IMR-90 (cell line): ENCODE measurements around the gene ADGRG6. TPM values are rescaled to one million over a fixed set of nuclear protein-coding genes. Genes with fewer than 3 reads are reported as not detected.

Experiments used
- ATAC-seq: fragments of 200-7000 bp; cut with Tn5 transposase; 2 replicates; pipeline ENCODE4 v1.9.1; 2020; ENCODE audit warnings: low read depth, mild to moderate bottlenecking, moderate library complexity
- BruUV-seq: library from RNA; stranded (reverse); fragments of 400-500 nt; replicated peaks from 2 replicates; lab custom pipeline; 2021; lab: Mats Ljungman, UMichigan
- CTCF ChIA-PET: fragments of 300-600 bp; formaldehyde crosslinking; extraction: SDS; loops from one replicate; lab custom pipeline; 2021; ENCODE audit warnings: antibody characterized with exemption; lab: Yijun Ruan, JAX
- POLR2A ChIA-PET: fragments of 300-600 bp; sonication (Branson Sonifier 250); formaldehyde crosslinking; loops from one replicate; lab custom pipeline; 2022; ENCODE audit warnings: antibody characterized with exemption; ENCODE audit not compliant: unreplicated experiment; lab: Charles Lee
- DNase-seq: peaks from one replicate; pipeline ENCODE4 v3.0.0; 2013
- H2AFZ ChIP-seq: replicated peaks from 2 replicates; pipeline ENCODE3; 2013; ENCODE audit warnings: low read length, mild to moderate bottlenecking; ENCODE audit not compliant: poor library complexity
- H2AK5ac ChIP-seq: 2 replicates; pipeline ENCODE4 v1.6.1; 2013; ENCODE audit warnings: low read depth, low read length, inconsistent platforms
- H2AK9ac ChIP-seq: replicated peaks from 2 replicates; pipeline ENCODE3; 2013; ENCODE audit warnings: mild to moderate bottlenecking, low read depth, low read length, moderate library complexity; ENCODE audit not compliant: poor library complexity
- H2BK120ac ChIP-seq: 2 replicates; pipeline ENCODE4 v1.6.1; 2013; ENCODE audit warnings: low read depth, low read length, inconsistent platforms
- H2BK15ac ChIP-seq: 3 replicates; pipeline ENCODE4 v1.6.1; 2013; ENCODE audit warnings: low read depth, low read length, inconsistent platforms
- H2BK20ac ChIP-seq: 2 replicates; pipeline ENCODE4 v1.6.1; 2013; ENCODE audit warnings: low read depth, mild to moderate bottlenecking, inconsistent platforms, low read length, moderate library complexity
- H2BK5ac ChIP-seq: 2 replicates; pipeline ENCODE4 v1.6.1; 2013; ENCODE audit warnings: mild to moderate bottlenecking, low read depth, low read length, inconsistent platforms; ENCODE audit not compliant: poor library complexity, severe bottlenecking
- H3K14ac ChIP-seq: replicated peaks from 2 replicates; pipeline ENCODE4 v1.6.1; 2013; ENCODE audit warnings: low read depth, low read length, inconsistent platforms
- H3K18ac ChIP-seq: 2 replicates; pipeline ENCODE4 v1.6.1; 2013; ENCODE audit warnings: low read depth, low read length, control low read depth
- H3K23ac ChIP-seq: 2 replicates; pipeline ENCODE4 v1.6.1; 2013; ENCODE audit warnings: low read depth, low read length, inconsistent platforms
- H3K27ac ChIP-seq: 2 replicates; pipeline ENCODE4 v1.5.1; 2013; ENCODE audit warnings: mild to moderate bottlenecking, control low read depth, low read length; ENCODE audit not compliant: insufficient read depth
- H3K27me3 ChIP-seq: 2 replicates; pipeline ENCODE4 v1.6.1; 2013; ENCODE audit warnings: low read length; ENCODE audit not compliant: control insufficient read depth, insufficient read depth
- H3K36me3 ChIP-seq: 2 replicates; pipeline ENCODE4 v1.6.1; 2013; ENCODE audit warnings: low read length, mixed read lengths; ENCODE audit not compliant: control insufficient read depth, insufficient read depth
- H3K4ac ChIP-seq: 2 replicates; pipeline ENCODE4 v1.6.1; 2013; ENCODE audit warnings: low read depth, low read length, inconsistent platforms
- H3K4me1 ChIP-seq: 2 replicates; pipeline ENCODE4 v1.6.1; 2013; ENCODE audit warnings: low read length, mixed read lengths; ENCODE audit not compliant: control insufficient read depth, insufficient read depth
- H3K4me2 ChIP-seq: 2 replicates; pipeline ENCODE4 v1.6.1; 2013; ENCODE audit warnings: low read depth, mild to moderate bottlenecking, control low read depth, low read length, moderate library complexity
- H3K4me3 ChIP-seq: 2 replicates; pipeline ENCODE4 v1.5.1; 2013; ENCODE audit warnings: low read depth, mild to moderate bottlenecking, control low read depth, low read length, moderate library complexity; ENCODE audit not compliant: insufficient read depth
- H3K56ac ChIP-seq: 2 replicates; pipeline ENCODE4 v1.6.1; 2013; ENCODE audit warnings: low read length, inconsistent platforms; ENCODE audit not compliant: insufficient read depth; ENCODE audit errors: extremely low read depth
- H3K79me1 ChIP-seq, 2 experiments: 2 replicates each; pipeline ENCODE4 v1.6.1; 2013; ENCODE audit warnings: low read length in 2 of 2, inconsistent platforms in 1 of 2, low read depth in 1 of 2
- H3K9ac ChIP-seq: 2 replicates; pipeline ENCODE4 v1.6.1; 2013; ENCODE audit warnings: low read depth, low read length, control low read depth
- H3K9me1 ChIP-seq: 2 replicates; pipeline ENCODE4 v1.6.1; 2013; ENCODE audit warnings: low read length, inconsistent platforms; ENCODE audit not compliant: insufficient read depth
- H3K9me3 ChIP-seq: 2 replicates; pipeline ENCODE4 v1.6.1; 2013; ENCODE audit warnings: low read length; ENCODE audit not compliant: control insufficient read depth, insufficient read depth
- H4K20me1 ChIP-seq: 2 replicates; pipeline ENCODE4 v1.6.1; 2013; ENCODE audit warnings: low read length, inconsistent platforms; ENCODE audit not compliant: insufficient read depth
- H4K5ac ChIP-seq: 2 replicates; pipeline ENCODE4 v1.6.1; 2013; ENCODE audit warnings: mild to moderate bottlenecking, low read depth, low read length, control low read depth
- H4K8ac ChIP-seq, 2 experiments: 2 replicates each; pipeline ENCODE4 v1.6.1; 2013; ENCODE audit warnings: low read depth in 2 of 2, low read length in 2 of 2, control low read depth in 1 of 2, inconsistent platforms in 1 of 2
- H4K91ac ChIP-seq: 2 replicates; pipeline ENCODE4 v1.6.1; 2013; ENCODE audit warnings: low read depth, low read length, inconsistent platforms; ENCODE audit not compliant: insufficient read depth
- CEBPB ChIP-seq: IDR thresholded peaks from 2 replicates; pipeline ENCODE4 v1.6.1; 2012; ENCODE audit warnings: low read depth, low read length, improper control_type of control experiment
- FOS ChIP-seq: fragments of 150-350 bp; IDR thresholded peaks from 2 replicates; pipeline ENCODE4 v1.6.1; 2016; ENCODE audit warnings: low read depth, low read length
- POLR2A ChIP-seq: IDR thresholded peaks from 2 replicates; pipeline ENCODE4 v1.6.1; 2012; ENCODE audit warnings: mild to moderate bottlenecking, low read depth, low read length
- RFX5 ChIP-seq: IDR thresholded peaks from 2 replicates; pipeline ENCODE4 v1.8.0; 2012; ENCODE audit warnings: low read depth, mild to moderate bottlenecking, low read length, moderate library complexity
- WGBS, 2 experiments: methylation state at CpG; one replicate each; pipeline versions ENCODE4 v1.1.5 to v1.1.7; 2013; ENCODE audit warnings: missing lambda C conversion rate in 2 of 2; ENCODE audit not compliant: insufficient read length in 1 of 2; ENCODE audit errors: extremely low coverage in 2 of 2; 5-methylcytosine and 5-hydroxymethylcytosine counted together
- dilution Hi-C: fragments of 300-500 bp; cut with HindIII; formaldehyde crosslinking; loops from one replicate; pipeline ENCODE4 v1.14.3; 2018; ENCODE audit warnings: low sequenced_read_pairs; ENCODE audit not compliant: unreplicated experiment
- in situ Hi-C: fragments of 300-500 bp; cut with MboI; formaldehyde crosslinking; loops from 3 replicates; pipeline ENCODE4 v1.14.3; 2019; ENCODE audit warnings: low sequenced_read_pairs, inconsistent platforms, mixed read lengths
- intact Hi-C: fragments of 100-400 bp; cut with micrococcal nuclease; formaldehyde crosslinking; loops from 2 replicates; pipeline ENCODE4 v1.10.0; 2022
- polyA plus RNA-seq, 3 experiments: library from polyadenylated mRNA; depleted of rRNA; stranded (reverse); fragments of >200 nt; gene quantifications; 2 replicates each; pipeline ENCODE4 v1.2.3, GENCODE V29; 2012; ENCODE audit warnings: low replicate concordance in 1 of 3
- total RNA-seq: library from RNA; depleted of rRNA; stranded (reverse); fragments of >200 nt; gene quantifications from 2 replicates; pipeline ENCODE4 v1.2.3, GENCODE V29; 2012

The ADGRG6 gene
- total and polyA plus RNA-seq, 2 of the 4 experiments (the other 2 are of a cell fraction), result 10.0 to 20.3 TPM

DNA sequence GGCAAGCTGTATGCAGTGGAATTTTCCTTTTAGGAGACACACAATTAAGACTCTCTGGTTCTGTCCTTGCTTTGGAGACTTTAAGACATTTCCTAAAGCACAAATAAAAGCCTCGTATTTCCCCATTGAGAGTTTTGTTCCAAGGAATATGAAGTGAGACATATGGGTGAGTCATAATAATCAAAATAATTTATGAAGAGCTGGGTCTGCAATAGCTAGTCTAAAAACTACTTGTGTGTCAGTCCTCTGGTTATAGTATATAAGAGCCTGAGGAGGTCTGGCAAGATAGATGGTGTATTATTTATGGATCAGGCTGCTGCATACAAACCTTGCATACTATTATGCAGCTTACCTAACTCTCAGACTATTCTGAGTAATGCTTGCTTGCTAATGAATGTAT is 142.6 kb downstream of the ADGRG6 start:
- Histone ChIP-seq H3K23ac (no peak overlapping the region), H3K36me3 (peaks cover 4% of the 10 kb centered on the region; the same call in 1 of the 2 replicates), H3K79me1 (no peaks in the 10 kb centered on the region), H3K56ac (no peak overlapping the region), H3K18ac (no peak overlapping the region), H4K91ac (no peak overlapping the region), H3K4me3 (no peak overlapping the region), H4K5ac (no peak overlapping the region), H3K4me1 (peaks cover 3% of the 10 kb centered on the region), H2AK9ac (no peak overlapping the region), H3K9me1 (0 out of 2 replicates have a peak, but pooled peaks cover 4% of the 10 kb centered on the region), H3K9ac (no peak overlapping the region), H3K4me2 (no peak overlapping the region), H3K27ac (no peak overlapping the region), H2AK5ac (no peak overlapping the region), H3K27me3 (no peaks in the 10 kb centered on the region), H4K8ac (no peak overlapping the region), H4K20me1 (no peaks in the 10 kb centered on the region), H2BK120ac (no peak overlapping the region), H2BK15ac (no peak overlapping the region), H3K14ac (0 out of 2 replicates have a peak overlapping the region, but pooled peaks have one; percentile 26), H2BK20ac (no peak overlapping the region), H3K4ac (no peak overlapping the region), H2BK5ac (no peak overlapping the region), H3K9me3 (no peaks in the 10 kb centered on the region), H2AFZ (no peak overlapping the region)
- POLR2A ChIA-PET, result no interaction called here
- CTCF ChIA-PET, result no interaction called here
- DNase-seq, result peak; percentile 73
- no TSS peak for BruUV-seq
- peak; percentile 90 for ATAC-seq
- in situ Hi-C loops (no loop called here), dilution Hi-C loops (no loop called here), intact Hi-C loops (no loop called here)
- no peak for TF ChIP-seq POLR2A
- TF ChIP-seq RFX5, result no peak
- peak; percentile 40; the same call in 1 of the 2 replicates for TF ChIP-seq FOS
- peak; percentile 10; the same call in 1 of the 2 replicates for TF ChIP-seq CEBPB
- no CpG with 5 or more reads among the region's 1 CpG for WGBS, 2 experiments
